HFFc6 (cell line): ENCODE data around the gene HMGN4. TPM values are rescaled to one million over a fixed set of nuclear protein-coding genes. Genes with fewer than 3 reads are reported as not detected.

Experiments
- DNase-seq: peaks from one replicate; pipeline ENCODE4 v3.0.0-alpha.2; 2018
- H3K27ac Mint-ChIP-seq: 2 replicates; pipeline ENCODE4 v1.8.0; 2020; ENCODE audit warnings: mild to moderate bottlenecking, mixed read lengths
- H3K27me3 Mint-ChIP-seq: 2 replicates; pipeline ENCODE4 v1.8.0; 2021; ENCODE audit warnings: mild to moderate bottlenecking, moderate library complexity, mixed read lengths; ENCODE audit not compliant: insufficient read depth
- H3K36me3 Mint-ChIP-seq: 2 replicates; pipeline ENCODE4 v1.8.0; 2021; ENCODE audit warnings: low read depth, mixed read lengths
- H3K4me1 Mint-ChIP-seq: 2 replicates; pipeline ENCODE4 v1.8.0; 2020; ENCODE audit warnings: low read depth, mixed read lengths
- H3K4me3 Mint-ChIP-seq: 2 replicates; pipeline ENCODE4 v1.8.0; 2020; ENCODE audit warnings: mild to moderate bottlenecking, moderate library complexity, mixed read lengths
- H3K9me3 Mint-ChIP-seq: 2 replicates; pipeline ENCODE4 v1.8.0; 2020; ENCODE audit warnings: mild to moderate bottlenecking, mixed read lengths
- long read RNA-seq: library from polyadenylated mRNA; unstranded; transcript quantifications from one replicate; pipeline ENCODE4 v2.0.0, GENCODE V29; 2019
- total RNA-seq, 6 experiments: library from RNA; stranded (reverse); fragmentation: NEBNext Ultra II Directional; extraction: Animal tissue kit (Norgen Biotek cat#: 25700); gene quantifications; 2 replicates in 1 of 6; 3 replicates in 5 of 6; pipeline ENCODE4 v1.2.3, GENCODE V29; 2021
- TF ChIP-seq, protein P1 (sequence below): fragments of 200-600 bp; sonication (generic); IDR thresholded peaks from 2 replicates; pipeline ENCODE4 v1.5.0; 2021; ENCODE audit warnings: antibody characterized with exemption, mild to moderate bottlenecking

HMGN4 gene
- 10 to 100 TPM; 42.6 to 55.7 (median 51.8) TPM for total RNA-seq
- long read RNA-seq, transcript HMGN4-201 (2 exons, 1,225 nt): major isoform, 78 of 86 reads
- long read RNA-seq, partial matches to known transcripts: 0 of 86 reads
- long read RNA-seq, other reads (novel, unspliced or antisense): 8 of 86 reads

DNA sequence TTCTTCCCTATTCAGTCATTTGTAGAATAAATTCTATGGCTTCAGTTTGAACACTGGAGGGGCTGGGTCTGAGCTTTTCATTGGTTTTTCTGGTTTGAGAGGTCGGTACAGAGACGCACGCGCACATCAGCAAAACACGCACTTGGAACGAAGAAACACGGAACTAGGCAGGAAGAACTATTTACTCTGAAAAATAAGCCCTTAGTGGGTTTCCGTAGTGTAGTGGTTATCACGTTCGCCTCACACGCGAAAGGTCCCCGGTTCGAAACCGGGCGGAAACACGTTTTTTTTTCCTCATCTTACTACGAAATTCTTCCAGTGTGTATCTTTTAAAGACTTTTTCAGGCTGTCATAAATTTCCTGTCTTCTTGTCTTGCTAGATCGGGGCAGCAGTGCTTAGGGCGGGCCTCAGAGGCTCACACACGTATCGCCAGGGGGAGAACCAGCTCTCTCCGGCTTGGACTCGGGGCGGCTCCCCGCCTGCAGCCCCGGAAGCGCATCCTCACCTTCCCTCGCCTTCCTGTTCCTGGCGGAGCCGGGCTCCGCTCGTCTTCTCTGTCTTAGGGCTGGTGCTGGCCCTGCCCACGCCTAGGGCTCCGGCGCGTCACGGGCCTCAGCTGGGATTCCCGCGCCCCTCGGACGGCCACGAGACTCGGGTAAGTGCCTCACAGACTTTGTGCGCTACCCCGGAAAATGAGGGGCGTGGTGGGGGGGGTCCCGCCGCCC is at the start of gene HMGN4:
Gene HMGN4 (plus strand): TSS at position 521 of the 726 bp plus-strand sequence. CDS start 6,841 bp downstream, outside the sequence.
- H3K4me3 Mint-ChIP-seq: peak within 1 kb of the TSS; percentile 92
- peaks cover 7% of the 10 kb centered on the region for H3K27me3 Mint-ChIP-seq
- H3K9me3 Mint-ChIP-seq: no peaks in the 10 kb centered on the region
- H3K4me1 Mint-ChIP-seq: peaks cover 54% of the 10 kb centered on the region
- peak; percentile 88 for DNase-seq
- H3K27ac Mint-ChIP-seq: peak within 1 kb of the TSS; percentile 99
- peaks cover 26% of the 10 kb centered on the region for H3K36me3 Mint-ChIP-seq
- TF ChIP-seq, protein P1, sequence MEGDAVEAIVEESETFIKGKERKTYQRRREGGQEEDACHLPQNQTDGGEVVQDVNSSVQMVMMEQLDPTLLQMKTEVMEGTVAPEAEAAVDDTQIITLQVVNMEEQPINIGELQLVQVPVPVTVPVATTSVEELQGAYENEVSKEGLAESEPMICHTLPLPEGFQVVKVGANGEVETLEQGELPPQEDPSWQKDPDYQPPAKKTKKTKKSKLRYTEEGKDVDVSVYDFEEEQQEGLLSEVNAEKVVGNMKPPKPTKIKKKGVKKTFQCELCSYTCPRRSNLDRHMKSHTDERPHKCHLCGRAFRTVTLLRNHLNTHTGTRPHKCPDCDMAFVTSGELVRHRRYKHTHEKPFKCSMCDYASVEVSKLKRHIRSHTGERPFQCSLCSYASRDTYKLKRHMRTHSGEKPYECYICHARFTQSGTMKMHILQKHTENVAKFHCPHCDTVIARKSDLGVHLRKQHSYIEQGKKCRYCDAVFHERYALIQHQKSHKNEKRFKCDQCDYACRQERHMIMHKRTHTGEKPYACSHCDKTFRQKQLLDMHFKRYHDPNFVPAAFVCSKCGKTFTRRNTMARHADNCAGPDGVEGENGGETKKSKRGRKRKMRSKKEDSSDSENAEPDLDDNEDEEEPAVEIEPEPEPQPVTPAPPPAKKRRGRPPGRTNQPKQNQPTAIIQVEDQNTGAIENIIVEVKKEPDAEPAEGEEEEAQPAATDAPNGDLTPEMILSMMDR: peak; percentile 9; the same call in 1 of the 2 replicates

DNA sequence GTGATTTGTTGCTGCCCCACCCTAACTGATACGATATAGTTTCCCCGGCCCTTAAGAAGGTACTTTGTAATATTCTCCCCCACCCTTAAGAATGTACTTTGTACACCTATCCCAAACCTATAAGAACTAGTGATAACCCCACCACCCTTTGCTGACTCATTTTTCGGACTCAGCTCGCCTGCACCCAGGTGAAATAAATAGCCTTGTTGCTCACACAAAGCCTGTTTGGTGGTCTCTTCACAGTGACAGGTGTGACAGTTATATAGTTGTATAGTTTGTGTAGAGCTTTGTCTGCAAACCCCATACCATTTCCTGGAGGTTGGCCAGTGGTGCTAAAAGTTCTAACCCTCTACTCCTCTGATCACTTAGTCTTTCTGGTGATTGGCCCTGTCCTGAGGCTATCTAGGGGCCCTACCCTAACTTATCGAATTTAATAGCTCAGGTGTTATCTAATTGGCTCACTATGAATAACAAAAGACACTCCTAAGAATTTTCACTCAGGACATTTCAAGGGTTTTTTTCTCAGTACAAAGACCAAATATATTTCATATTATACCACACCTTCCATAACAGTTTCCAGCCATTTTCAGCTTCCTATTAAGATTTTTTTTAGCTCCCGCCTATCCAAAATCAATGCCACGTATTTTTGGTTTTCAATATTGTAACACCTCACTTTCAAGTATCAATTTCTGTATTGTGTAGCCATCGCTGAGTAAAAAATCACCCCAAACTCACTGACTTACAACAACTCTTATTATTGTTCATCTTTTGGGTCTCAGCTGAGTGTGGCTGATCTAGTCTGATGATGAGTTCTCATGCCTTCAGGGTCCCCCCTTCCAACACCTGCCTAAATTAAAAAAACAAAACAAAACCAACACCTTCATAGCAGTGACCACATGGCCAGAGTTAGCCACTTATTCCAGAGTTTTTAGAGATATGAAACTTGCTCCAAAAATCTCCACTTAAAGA is 47.9 kb upstream of the HMGN4 start:
- no peak overlapping the region for H3K27ac Mint-ChIP-seq
- TF ChIP-seq, protein P1: no peak
- H3K36me3 Mint-ChIP-seq: 0 out of 2 replicates have a peak, but pooled peaks cover 4% of the 10 kb centered on the region
- H3K27me3 Mint-ChIP-seq: peaks cover 24% of the 10 kb centered on the region
- no peak overlapping the region for H3K4me3 Mint-ChIP-seq
- DNase-seq: no peak
- H3K4me1 Mint-ChIP-seq: no peaks in the 10 kb centered on the region
- no peaks in the 10 kb centered on the region; the same call in 1 of the 2 replicates for H3K9me3 Mint-ChIP-seq

DNA sequence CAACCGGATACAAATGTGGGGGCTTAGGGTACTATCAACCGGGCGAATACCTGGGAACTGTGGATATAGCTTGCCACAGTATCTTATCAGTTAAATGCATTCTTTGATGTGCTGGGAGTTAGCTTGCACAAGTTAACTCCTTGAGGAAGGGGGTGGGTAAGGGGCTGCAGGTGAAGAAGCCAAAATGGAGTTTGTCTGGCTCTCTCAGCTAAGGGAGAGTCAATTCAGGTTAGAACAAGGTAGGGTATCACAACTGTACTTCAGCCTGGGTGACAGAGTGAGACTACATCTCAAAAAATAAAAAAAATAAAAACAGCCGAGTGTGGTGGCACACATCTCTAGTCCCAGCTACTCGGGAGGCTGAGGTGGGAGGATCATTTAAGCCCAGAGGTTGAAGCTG is 46.6 kb upstream of the HMGN4 start:
- Mint-ChIP-seq H3K4me1 (no peaks in the 10 kb centered on the region), H3K27ac (no peak overlapping the region)
- TF ChIP-seq, protein P1: no peak

DNA sequence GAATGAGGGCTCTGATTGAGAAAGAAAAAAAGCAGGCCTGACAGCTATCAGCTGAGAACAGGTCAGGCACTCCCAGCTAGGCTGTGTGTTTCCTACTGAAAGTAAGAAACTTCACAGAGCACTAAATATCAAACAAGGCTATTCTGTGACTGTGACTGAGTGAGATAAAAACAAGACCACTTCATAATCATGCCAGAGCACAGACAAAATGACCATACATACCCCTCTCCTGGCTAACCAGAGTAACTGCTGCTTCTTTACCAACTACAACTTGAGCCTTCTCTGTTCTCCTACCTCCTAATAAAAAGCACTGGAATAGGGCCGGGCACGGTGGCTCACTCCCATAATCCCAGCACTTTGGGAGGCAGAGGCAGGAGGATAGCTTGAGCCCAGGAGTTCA is 44.9 kb upstream of the HMGN4 start:
- no peaks in the 10 kb centered on the region for H3K9me3 Mint-ChIP-seq
- peaks cover 16% of the 10 kb centered on the region for H3K27me3 Mint-ChIP-seq
- H3K4me3 Mint-ChIP-seq: no peak overlapping the region
- DNase-seq: peak; percentile 16
- H3K36me3 Mint-ChIP-seq: no peaks in the 10 kb centered on the region
- no peak overlapping the region for H3K27ac Mint-ChIP-seq
- TF ChIP-seq, protein P1: peak; percentile 43
- H3K4me1 Mint-ChIP-seq: no peaks in the 10 kb centered on the region

More for the DNA sequence above, 46.6 kb upstream of the HMGN4 start:
- Mint-ChIP-seq H3K9me3 (no peaks in the 10 kb centered on the region; the same call in 1 of the 2 replicates), H3K4me3 (no peak overlapping the region), H3K27me3 (peaks cover 27% of the 10 kb centered on the region), H3K36me3 (0 out of 2 replicates have a peak, but pooled peaks cover 4% of the 10 kb centered on the region)
- DNase-seq: no peak

DNA sequence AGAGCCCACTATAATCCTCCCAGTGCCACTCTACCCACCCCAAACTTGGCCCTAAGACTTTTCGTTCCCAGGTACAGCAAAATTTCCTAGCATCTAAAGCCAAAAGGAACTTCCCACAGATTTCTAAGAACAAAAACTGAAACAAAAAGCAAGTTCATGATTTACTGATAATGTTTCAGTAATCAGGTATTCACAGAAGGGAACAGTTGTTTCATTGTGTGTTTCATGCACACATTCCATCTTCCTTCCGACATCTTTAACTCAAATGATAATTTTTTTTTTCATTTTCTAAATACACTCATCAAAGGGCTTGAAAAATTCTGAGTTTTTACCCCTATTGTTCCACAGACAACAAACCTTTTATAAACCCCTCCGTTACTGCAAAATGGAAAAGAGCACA is 44.0 kb upstream of the HMGN4 start:
- no peak overlapping the region for H3K4me3 Mint-ChIP-seq
- H3K9me3 Mint-ChIP-seq: no peaks in the 10 kb centered on the region
- TF ChIP-seq, protein P1: no peak
- no peaks in the 10 kb centered on the region for H3K4me1 Mint-ChIP-seq
- H3K27ac Mint-ChIP-seq: no peak overlapping the region
- H3K36me3 Mint-ChIP-seq: no peaks in the 10 kb centered on the region
- no peak for DNase-seq
- peaks cover 16% of the 10 kb centered on the region for H3K27me3 Mint-ChIP-seq
